ENCODE results near the gene POLR1A. TPM values are rescaled to one million over a fixed set of nuclear protein-coding genes. Genes with fewer than 3 reads are reported as not detected.

The POLR1A gene
- total and polyA plus RNA-seq, 10 donors: 1.8 to 39.0 (median 20.1) TPM

- intact Hi-C loops (cut with DNase I; ENCODE audit: low total_unique reads): loop anchor here (10.0 kb wide), 1 partner anchor 348 kb away; no protein-coding TSS in a partner anchor
Observed at GRCh38 chr2:86072271-86072858, 33.3 kb downstream of the POLR1A start.

GRCh38 chr2:86070868-86071267 is 34.8 kb downstream of the POLR1A start:
- TF ChIP-seq POLR2A (IDR thresholded peaks at IDR 0.05): no peak
- no peak for TF ChIP-seq CTCF (IDR thresholded peaks at IDR 0.05 in 8 of 11, conservative IDR thresholded peaks at IDR 0.05 in 3 of 11)
- TF ChIP-seq POLR2AphosphoS5 (IDR thresholded peaks at IDR 0.05): no peak
- H3K36me3 ChIP-seq: peaks cover 5 to 74% (median 32%) of the 10 kb centered on the region in 6 donors
- WGBS, 5 donors: 82 to 95% (median 92%) methylated on average over 2 of the region's 2 CpGs
- peaks cover 10 to 55% (median 41%) of the 10 kb centered on the region in 6 donors for H3K4me1 ChIP-seq
- DNase-seq: no peak
- intact Hi-C loops (cut with DNase I; ENCODE audit: low total_unique reads): loop anchor here (10.0 kb wide), 1 partner anchor 346 kb away; no protein-coding TSS in a partner anchor
- no peaks in the 10 kb centered on the region for H3K27me3 ChIP-seq (replicated peaks in 1 of 7)
- no peak overlapping the region for H3K27ac ChIP-seq
- no peaks in the 10 kb centered on the region for H3K9me3 ChIP-seq
- no peak overlapping the region for H3K4me3 ChIP-seq

More at GRCh38 chr2:86072271-86072858, 33.3 kb downstream of the POLR1A start:
- H3K27ac ChIP-seq: peak overlapping the region; percentile 39 to 83 (median 74)
- H3K4me3 ChIP-seq: no peak overlapping the region
- no peaks in the 10 kb centered on the region for H3K27me3 ChIP-seq (replicated peaks in 1 of 7)
- no peaks in the 10 kb centered on the region for H3K9me3 ChIP-seq
- TF ChIP-seq POLR2AphosphoS5 (IDR thresholded peaks at IDR 0.05) (peak in 2 of 3 donors; percentile 76 to 81), POLR2A (IDR thresholded peaks at IDR 0.05) (no peak)
- DNase-seq: peak; percentile 88
- H3K4me1 ChIP-seq: peaks cover 10 to 62% (median 44%) of the 10 kb centered on the region in 6 donors
- peaks cover 5 to 78% (median 30%) of the 10 kb centered on the region in 6 donors for H3K36me3 ChIP-seq
- 29 to 43% (median 31%) methylated on average over 8 to 9 of the region's 9 CpGs for WGBS, 5 donors

GRCh38 chr2:86069783-86070339 is 35.8 kb downstream of the POLR1A start:
- no peak for TF ChIP-seq POLR2A (IDR thresholded peaks at IDR 0.05)
- intact Hi-C loops (cut with DNase I; ENCODE audit: low total_unique reads): loop anchor here (10.0 kb wide), 1 partner anchor 345 kb away; no protein-coding TSS in a partner anchor
- H3K4me3 ChIP-seq: no peak overlapping the region
- H3K27ac ChIP-seq: no peak overlapping the region
- H3K4me1 ChIP-seq: peaks cover 10 to 55% (median 41%) of the 10 kb centered on the region in 6 donors
- WGBS, 5 donors: 96 to 100% (median 97%) methylated on average over 13 to 16 of the region's 16 CpGs
- peaks cover 5 to 74% (median 40%) of the 10 kb centered on the region in 6 donors for H3K36me3 ChIP-seq
- H3K27me3 ChIP-seq (replicated peaks in 1 of 7): no peaks in the 10 kb centered on the region
- no peak for DNase-seq
- H3K9me3 ChIP-seq: no peaks in the 10 kb centered on the region

GRCh38 chr2:86069091-86069685 is 36.5 kb downstream of the POLR1A start:
- intact Hi-C loops (cut with DNase I; ENCODE audit: low total_unique reads): no loop called here
- no peaks in the 10 kb centered on the region for H3K27me3 ChIP-seq (replicated peaks in 1 of 7)
- 69 to 83% (median 71%) methylated on average over 8 of the region's 8 CpGs for WGBS, 5 donors
- H3K9me3 ChIP-seq: no peaks in the 10 kb centered on the region
- no peak overlapping the region for H3K4me3 ChIP-seq
- H3K4me1 ChIP-seq: peaks cover 10 to 54% (median 41%) of the 10 kb centered on the region in 6 donors
- peaks cover 5 to 74% (median 44%) of the 10 kb centered on the region in 6 donors for H3K36me3 ChIP-seq
- DNase-seq: no peak
- TF ChIP-seq POLR2AphosphoS5 (IDR thresholded peaks at IDR 0.05) (peak in 2 of 3 donors; percentile 15 to 37), CTCF (IDR thresholded peaks at IDR 0.05 in 8 of 11, conservative IDR thresholded peaks at IDR 0.05 in 3 of 11) (no peak), POLR2A (IDR thresholded peaks at IDR 0.05) (no peak)
- H3K27ac ChIP-seq: peak overlapping the region in 1 of 8 donors; percentile 42

GRCh38 chr2:86068648-86069047 is 37.0 kb downstream of the POLR1A start:
- H3K27ac ChIP-seq: peak overlapping the region in 4 of 8 donors; percentile 9 to 47 (median 31)
- no peaks in the 10 kb centered on the region for H3K27me3 ChIP-seq (replicated peaks in 1 of 7)
- WGBS, 5 donors: 89 to 98% (median 96%) methylated on average over 5 of the region's 5 CpGs
- DNase-seq: no peak
- peaks cover 0 to 3% (median under 1%) of the 10 kb centered on the region in 8 donors for H3K9me3 ChIP-seq
- TF ChIP-seq POLR2AphosphoS5 (IDR thresholded peaks at IDR 0.05): no peak
- TF ChIP-seq CTCF (IDR thresholded peaks at IDR 0.05 in 8 of 11, conservative IDR thresholded peaks at IDR 0.05 in 3 of 11): no peak
- no peak for TF ChIP-seq POLR2A (IDR thresholded peaks at IDR 0.05)
- peaks cover 10 to 49% (median 41%) of the 10 kb centered on the region in 6 donors for H3K4me1 ChIP-seq
- H3K36me3 ChIP-seq: peaks cover 7 to 74% (median 49%) of the 10 kb centered on the region in 6 donors
- intact Hi-C loops (cut with DNase I; ENCODE audit: low total_unique reads): no loop called here
- no peak overlapping the region for H3K4me3 ChIP-seq
